ENCODE data around the gene TSSK1B.
"Not testable (repeated sequence)": the region's sequence is repeated elsewhere in the genome, so short reads cannot be mapped to it uniquely, and the experiment has no call there.

TSSK1B gene, protein sequence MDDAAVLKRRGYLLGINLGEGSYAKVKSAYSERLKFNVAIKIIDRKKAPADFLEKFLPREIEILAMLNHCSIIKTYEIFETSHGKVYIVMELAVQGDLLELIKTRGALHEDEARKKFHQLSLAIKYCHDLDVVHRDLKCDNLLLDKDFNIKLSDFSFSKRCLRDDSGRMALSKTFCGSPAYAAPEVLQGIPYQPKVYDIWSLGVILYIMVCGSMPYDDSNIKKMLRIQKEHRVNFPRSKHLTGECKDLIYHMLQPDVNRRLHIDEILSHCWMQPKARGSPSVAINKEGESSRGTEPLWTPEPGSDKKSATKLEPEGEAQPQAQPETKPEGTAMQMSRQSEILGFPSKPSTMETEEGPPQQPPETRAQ

DNA sequence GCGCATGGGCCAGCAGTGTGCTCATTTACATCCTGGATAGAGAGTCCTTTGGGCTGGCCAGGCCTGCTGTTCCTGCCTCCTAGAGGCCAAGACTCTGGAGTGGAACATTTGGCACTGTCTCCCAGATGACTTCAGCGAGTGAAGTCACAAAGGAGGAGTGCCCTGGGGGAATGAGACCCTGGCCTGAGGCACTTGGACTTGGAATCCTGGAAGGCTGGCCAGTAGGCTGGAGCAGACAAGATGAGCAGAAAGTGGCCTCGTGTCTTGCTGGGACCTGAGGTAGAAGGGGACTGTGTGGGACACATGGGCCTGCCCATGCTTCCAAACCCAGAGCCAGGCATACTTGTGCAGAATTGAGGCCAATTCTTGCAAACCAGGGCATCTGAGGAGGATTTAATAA, at the start of gene TSSK1B:
Gene TSSK1B, minus strand, starts transcription at position 101 of the 400 bp plus-strand sequence. CDS start 150 bp downstream, outside the sequence.
- intact Hi-C loops (cut with DNase I): no loop called here
- no peak for DNase-seq

DNA sequence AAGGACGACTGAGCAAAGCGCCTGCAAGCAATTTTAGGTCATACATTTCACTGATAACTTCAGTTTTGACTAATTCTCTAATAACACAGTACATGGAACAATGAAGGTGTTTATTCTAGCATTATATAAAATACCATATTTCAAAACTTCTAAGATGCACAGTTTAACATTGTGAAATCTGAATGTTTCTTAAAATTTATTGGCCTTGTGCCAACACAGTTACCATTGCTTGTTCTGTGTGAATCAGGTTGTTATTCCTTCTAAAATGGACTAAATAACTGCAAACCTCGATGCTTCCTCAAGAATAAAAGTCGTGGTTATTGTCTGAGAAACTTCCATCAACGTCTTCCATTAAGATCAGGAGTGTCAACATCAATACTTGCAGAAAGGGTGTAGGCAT, 45.5 kb upstream of the TSSK1B start:
- intact Hi-C loops (cut with DNase I): no loop called here

DNA sequence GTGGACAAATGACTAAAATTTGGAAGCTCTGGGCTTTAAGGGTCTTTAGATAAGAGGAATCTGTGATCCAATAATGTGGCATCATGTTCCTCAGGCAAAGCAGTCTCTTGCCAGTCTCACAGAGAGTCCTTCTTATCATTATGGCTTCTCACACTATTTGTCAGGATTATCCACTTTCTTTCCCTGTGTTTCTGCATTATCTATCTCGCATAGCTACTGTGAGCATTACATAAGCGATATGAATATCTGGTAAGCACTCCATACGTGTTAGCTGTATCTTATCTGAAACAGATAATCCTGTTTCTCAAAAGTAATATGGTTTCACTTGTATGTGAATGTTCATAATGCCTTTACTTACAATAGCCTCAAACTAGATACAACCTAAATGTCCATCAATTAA, 43.9 kb upstream of the TSSK1B start:
- DNase-seq: no peak
- intact Hi-C loops (cut with DNase I): no loop called here

More for the DNA sequence above, 45.5 kb upstream of the TSSK1B start:
- no peak for DNase-seq

DNA sequence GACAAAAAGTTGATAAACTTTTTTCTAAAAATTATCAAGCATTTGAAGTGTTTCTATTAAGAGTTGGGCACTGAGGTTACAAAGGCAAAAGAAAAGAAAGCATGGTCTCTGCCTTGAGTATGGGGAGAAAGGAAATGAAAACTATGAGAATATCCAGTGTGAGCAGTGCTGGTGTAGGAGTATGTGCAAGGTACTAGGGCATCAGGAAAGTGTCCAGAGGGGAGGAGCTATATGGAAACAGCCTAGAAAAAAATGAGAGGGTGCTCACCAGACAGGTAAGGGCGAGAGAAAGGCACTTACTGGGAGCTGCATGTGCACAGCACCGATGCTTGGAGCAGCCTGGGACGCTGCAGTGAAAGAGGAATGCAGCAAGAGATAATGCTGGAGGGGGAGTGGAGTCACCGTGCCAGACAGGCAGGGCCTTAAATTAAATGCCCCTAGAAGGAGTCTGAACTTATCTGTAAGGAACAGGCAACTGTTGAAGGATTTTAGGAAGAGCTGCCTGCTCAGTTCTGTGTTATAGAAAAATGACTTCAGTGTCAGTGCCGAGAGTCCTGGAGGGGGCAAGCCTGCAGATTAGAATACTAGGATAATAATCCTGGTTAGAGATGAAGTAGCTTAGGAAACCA, 39.4 kb upstream of the TSSK1B start:
- no peak for DNase-seq
- intact Hi-C loops (cut with DNase I): no loop called here

DNA sequence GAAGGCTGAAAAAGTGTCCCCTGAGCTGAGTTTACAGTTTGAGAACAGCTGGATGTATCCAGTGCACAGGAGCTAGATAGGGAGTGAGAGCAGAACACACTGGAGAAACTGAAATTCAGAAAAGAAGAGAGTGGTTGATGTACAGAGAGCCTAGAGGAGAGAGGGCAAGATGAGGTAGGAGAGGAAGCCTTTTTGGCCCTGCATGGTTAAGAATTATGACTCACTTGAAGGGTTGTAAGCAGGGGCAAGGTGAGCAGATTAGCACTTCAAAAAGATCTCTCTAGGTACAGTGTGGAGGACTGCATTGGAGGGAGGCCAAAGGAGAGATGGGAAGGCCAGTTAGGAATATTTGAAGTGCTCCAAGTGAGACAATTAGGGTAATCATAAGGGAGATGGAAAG, 28.2 kb upstream of the TSSK1B start:
- intact Hi-C loops (cut with DNase I): no loop called here
- DNase-seq: no peak

DNA sequence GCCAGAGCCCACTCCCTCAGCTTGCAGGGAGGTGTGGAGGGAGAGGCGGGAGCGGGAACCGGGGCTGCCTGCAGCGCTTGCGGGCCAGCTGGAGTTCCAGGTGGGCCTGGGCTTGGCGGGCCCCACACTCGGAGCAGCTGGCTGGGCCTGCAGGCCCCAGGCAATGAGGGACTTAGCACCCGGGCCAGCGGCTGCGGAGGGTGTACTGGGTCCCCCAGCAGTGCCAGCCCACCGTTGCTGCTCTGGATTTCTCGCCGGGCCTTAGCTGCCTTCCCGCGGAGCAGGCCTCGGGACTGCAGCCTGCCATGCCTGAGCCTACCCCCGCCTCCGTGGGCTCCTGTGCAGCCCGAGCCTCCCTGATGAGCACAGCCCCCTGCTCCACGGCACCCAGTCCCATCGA, 22.3 kb upstream of the TSSK1B start:
- intact Hi-C loops (cut with DNase I): not testable (repeated sequence)

DNA sequence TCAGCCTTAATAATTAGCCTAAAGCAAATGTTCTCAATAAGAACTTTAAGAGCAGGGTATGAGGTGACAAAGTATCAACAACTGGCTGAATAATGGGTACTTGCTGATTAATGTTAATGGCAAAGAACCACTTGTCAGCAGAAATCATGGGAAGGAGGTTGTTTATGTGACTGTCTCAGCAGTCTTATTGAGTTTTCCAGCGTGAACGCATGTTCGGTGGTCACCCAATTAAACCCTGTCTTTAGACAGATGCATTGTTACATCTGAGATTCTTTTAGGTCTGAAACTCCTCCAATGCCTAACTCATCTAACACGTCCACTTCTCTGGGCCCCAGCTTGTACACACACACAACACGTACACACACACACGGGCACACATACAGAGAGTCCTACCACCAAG, 18.2 kb upstream of the TSSK1B start:
- no peak for DNase-seq
- intact Hi-C loops (cut with DNase I): no loop called here

More for the DNA sequence above, 22.3 kb upstream of the TSSK1B start:
- DNase-seq: not testable (repeated sequence)

DNA sequence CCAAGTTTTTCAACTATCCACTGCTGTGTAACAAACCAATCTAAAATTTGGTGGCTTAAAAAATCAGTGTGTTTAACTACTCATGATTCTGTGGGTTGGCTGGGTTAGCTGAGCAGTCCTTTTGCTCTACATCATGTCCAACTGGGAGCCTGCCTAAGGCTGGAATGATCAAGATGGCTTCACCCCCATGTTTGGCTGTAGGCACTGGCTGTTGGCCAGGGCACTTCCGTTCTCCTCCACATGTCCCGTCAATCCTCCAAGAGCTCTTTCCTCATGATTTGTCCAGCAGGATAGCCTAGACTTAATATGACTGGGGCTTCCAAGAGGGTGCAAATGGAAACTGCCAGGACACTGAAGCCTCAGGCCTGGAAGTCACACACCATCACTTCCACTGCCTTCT, 17.0 kb upstream of the TSSK1B start:
- intact Hi-C loops (cut with DNase I): no loop called here
- no peak for DNase-seq

DNA sequence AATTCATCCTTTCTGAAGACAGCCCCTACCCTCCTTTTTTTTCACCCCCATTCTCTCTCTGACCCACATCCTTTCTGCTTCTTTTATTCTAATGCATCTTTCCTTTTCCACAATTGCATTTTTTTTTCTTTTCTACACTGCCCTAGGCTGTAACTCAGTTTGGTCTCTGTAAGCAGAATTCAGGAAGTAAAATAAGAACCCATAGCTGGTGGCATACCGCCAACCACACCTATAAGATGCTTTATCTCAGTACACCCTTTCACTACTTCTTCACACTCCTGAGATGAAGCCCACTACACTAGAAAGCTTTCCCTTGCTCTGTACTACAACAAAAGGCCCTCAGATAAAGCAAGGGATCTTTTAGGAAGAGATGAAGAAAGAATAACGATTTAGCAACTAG, 16.1 kb upstream of the TSSK1B start:
- intact Hi-C loops (cut with DNase I): no loop called here
- no peak for DNase-seq

DNA sequence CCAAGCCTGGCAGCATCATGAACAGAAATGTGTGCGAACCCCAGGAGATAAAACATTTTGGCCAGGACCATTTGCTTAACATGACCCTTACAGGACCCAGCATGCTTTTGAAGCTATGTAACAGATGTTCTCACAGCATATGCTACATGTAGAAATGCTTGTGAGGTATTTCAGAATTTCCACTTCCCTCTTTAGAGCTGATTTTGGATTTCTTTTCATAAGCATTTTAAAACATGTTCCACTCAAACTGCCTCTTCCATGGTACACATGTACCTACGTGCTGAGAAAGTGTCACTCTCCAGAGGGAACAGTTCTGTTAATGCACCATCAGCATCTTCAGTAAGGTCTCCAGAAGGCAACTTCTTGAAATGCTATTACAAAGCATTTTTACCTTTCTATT, 15.7 kb upstream of the TSSK1B start:
- no peak for DNase-seq
- intact Hi-C loops (cut with DNase I): no loop called here

DNA sequence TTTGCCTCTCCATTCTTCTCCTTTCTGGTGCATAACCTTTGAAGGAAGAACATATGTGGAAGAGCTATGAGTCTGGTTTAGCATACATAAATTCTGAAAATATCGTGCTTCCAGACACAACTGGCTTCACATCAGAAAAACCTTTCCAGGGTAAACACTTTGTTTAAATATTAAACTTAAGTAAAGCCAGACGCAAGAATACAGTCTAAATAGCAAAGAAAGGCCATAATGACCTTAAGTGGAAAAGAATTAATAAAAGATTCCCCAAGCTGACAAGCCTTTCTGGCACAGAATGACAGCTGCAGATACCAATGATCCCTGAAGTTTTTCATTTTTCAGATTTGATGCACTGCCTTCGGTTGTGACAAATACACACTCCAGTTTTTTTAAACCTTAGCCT, 13.5 kb upstream of the TSSK1B start:
- no peak for DNase-seq
- intact Hi-C loops (cut with DNase I): no loop called here

DNA sequence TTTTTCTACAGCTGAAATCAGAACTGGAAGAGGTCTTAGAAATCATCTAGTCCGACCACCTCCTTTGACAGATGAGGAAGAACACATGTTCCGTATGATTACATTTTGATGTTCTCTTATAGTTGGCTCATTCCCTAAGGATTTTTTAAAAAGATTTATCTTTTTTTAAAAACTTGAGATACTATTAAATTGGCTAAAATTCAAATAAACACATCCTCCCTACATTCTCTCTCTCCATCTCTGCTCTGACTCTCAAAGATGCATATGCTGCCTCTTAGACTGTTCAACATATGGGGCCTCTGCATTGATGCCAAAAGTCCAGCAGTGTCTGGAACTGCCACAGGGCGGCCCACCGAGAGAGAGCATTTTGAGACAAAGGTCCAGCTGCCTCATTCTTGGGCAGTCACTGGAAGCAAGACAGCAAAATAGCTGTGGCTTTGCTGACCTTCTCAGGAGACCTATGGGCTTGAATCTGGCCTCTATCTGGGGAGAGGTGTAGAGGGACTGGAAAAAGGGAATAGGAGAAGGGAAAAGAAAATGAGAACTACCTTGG, 12.8 kb upstream of the TSSK1B start:
- DNase-seq: no peak
- intact Hi-C loops (cut with DNase I): no loop called here

DNA sequence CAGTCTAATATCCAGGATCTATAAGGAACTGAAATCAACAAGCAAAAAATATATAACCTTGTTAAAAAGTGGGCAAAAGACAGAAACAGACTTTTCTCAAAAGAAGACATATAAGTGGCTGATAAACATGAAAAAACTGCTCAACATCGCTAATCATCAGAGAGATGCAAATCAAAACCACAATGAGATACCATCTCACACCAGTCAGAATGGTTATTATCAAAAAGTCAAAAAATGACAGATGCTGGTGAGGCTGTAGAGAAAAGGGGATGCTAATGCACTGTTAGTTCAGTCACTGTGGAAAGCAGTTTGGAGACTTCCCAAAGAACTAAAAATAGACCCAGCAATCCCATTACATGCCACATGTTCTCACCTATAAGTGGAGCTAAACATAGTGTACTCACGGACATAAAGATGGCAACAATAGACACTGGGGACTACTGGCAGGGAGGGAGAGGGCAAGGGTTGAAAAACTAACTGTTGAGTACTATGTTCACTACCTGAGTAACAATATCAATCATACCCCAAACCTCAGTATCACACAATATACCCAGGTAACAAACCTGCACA, 11.7 kb upstream of the TSSK1B start:
- DNase-seq: no peak
- intact Hi-C loops (cut with DNase I): no loop called here

DNA sequence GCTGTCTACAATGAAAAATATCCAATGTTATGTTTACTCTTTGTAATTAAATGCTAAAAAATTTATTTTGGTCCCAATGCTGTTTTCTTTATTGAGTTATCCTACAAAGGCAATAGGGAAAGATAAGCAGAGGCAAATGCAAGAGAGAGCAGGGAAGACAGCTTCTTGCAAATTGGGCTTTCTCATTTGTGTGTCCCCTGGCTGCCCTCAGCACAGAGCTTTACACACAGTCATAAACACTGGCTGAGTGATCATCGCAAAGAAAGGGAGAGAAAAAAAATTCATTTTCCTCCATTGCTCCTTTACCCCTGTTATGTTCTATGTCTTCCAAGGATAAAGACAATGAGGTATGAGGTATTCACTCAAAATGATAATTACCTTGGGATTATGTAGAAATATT, 2.3 kb upstream of the TSSK1B start:
- intact Hi-C loops (cut with DNase I): no loop called here
- DNase-seq: no peak

DNA sequence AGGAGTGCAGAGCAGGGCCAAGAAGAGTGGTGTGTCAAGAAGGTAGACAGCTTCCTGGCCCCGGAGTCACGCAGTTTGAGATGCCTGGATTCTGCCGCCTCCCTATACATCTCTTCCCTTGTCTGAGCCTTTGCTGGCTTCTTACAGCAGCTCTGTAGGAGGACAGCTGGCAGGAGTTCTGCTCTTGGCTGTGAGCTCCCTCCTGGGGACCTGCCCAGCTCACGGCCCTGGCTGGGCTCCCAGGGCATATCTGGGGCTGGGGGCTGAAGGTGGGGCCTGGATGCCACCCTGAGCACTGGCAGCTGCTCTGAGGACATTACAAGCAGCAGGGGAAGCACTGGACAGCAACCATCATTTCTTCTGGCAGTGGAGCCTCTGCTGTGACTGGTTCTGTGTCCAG, 786 bp upstream of the TSSK1B start:
- intact Hi-C loops (cut with DNase I): no loop called here
- DNase-seq: peak in 1 of 10 donors; percentile 85

DNA sequence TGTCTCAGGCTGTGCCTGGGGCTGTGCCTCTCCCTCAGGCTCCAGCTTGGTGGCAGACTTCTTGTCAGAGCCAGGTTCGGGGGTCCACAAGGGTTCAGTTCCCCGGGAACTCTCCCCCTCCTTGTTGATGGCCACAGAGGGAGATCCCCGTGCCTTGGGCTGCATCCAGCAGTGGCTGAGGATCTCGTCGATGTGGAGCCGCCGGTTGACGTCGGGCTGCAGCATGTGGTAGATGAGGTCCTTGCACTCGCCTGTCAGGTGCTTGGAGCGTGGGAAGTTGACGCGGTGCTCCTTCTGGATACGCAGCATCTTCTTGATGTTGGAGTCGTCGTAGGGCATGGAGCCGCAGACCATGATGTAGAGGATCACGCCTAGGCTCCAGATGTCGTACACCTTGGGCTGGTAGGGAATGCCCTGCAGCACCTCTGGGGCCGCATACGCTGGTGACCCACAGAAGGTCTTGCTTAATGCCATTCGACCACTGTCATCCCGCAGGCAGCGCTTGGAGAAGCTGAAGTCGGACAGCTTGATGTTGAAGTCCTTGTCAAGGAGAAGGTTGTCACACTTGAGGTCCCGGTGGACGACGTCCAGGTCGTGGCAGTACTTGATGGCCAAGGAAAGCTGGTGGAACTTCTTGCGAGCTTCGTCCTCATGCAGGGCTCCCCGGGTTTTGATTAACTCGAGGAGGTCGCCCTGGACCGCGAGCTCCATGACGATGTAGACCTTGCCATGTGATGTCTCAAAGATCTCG, 752 bp downstream of the TSSK1B start:
- DNase-seq: peak in 1 of 10 donors; percentile 72
- intact Hi-C loops (cut with DNase I): no loop called here

DNA sequence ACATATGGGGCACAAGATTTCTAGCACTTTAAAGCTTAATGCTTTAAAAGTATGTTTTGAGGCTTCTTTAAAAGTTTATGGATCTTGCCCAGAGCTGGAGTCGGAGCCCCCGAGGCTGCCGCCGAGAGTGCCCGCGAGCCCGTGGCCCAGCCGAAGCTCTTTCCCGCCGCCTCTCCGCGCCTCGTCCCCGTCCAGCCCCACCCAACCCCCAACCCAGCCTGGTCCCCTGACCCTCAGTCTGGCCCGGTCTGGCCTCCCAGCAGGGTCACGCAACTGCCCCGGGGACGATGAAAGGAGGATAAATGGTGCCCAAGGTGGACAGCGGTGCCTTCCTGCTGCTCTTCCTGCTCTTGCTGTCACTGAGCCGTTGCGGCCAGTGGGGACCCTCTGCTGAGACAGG, 1.7 kb downstream of the TSSK1B start:
- no peak for DNase-seq
- intact Hi-C loops (cut with DNase I): no loop called here

DNA sequence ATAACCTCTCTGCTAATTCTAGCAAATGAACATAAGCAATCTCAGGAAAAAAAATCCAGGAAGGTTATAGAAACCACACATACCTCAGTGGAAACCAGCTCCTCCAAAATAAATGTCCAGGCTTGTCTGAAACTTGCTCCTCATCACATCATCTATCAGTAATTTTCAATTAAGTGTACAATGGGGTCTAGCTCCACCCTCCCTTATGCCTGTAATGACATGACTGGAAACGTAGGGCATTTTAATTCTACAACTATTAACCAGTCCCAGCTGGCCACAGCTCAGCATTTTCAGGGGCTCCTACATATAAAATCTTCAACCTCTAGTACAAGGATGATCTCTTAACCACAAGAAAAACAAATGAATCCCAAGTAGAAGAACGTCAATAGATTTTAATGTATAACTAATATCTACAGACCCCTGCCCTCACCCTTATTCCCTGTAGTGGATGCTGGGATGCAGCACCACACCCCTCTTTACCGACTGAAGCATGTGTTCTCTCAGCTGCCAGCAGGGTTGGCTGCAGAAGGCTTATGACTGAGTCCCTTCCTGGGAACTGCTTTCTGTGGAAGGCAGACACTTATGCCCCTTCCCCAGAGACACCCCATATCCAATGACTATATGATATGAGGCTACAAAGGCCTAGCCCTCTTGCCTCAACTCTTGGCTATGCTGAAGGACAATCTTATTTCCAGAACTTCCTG, 6.8 kb downstream of the TSSK1B start:
- intact Hi-C loops (cut with DNase I): no loop called here
- no peak for DNase-seq

DNA sequence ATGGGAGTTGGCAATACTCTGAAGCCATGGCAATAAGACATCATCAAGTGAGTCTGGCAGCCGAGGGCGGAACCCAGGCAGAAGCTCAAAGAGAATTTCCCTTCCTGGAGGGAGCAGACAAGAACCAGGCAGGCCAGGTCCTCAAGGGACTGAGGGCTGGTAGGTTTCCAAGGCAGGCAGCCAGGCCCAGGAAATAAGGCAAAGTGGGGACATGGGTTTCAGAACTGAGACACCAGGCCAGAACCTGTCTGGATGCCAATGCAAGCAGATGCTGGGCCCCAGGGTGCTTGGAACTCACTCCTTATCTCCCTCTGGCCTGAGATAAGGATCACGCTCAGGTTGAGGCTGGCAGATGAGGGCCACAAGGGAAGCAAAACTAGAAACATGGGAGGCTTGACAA, 8.9 kb downstream of the TSSK1B start:
- DNase-seq: peak in 1 of 10 donors; percentile 48
- intact Hi-C loops (cut with DNase I): no loop called here

DNA sequence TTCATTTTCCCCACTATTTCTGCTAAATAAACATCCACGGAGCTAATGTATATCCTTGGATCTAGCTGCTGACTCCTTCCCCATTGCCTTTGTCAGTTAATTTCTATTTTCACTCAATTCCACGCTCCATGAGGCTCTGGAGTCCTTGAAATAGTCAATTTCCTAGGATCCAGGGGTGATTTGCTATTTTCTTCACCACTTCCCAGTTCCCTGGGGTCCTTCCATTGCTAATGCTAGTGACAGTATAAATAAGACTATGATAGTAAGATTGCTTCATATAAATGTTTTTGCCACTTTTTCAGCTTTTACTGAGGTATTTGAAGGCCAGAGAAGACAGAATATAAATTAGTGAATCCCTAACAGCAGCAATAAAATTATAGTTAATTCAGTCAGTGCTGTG, 13.1 kb downstream of the TSSK1B start:
- intact Hi-C loops (cut with DNase I): no loop called here

More for the DNA sequence above, 13.1 kb downstream of the TSSK1B start:
- DNase-seq: no peak

Measured in posterior cingulate gyrus (tissue), 11 donors.